Effector CD4-positive, alpha-beta T cell (primary cell): ENCODE measurements around the gene PRKCZ.
A peak's percentile ranks its signal among the peaks of the same experiment; 100 is the strongest.
"Not testable (repeated sequence)": the region's sequence is repeated elsewhere in the genome, so short reads cannot be mapped to it uniquely, and the experiment has no call there.

Source experiments
- DNase-seq: peaks from one replicate; pipeline ENCODE4 v3.0.0-alpha.2; 2020

PRKCZ gene

DNA sequence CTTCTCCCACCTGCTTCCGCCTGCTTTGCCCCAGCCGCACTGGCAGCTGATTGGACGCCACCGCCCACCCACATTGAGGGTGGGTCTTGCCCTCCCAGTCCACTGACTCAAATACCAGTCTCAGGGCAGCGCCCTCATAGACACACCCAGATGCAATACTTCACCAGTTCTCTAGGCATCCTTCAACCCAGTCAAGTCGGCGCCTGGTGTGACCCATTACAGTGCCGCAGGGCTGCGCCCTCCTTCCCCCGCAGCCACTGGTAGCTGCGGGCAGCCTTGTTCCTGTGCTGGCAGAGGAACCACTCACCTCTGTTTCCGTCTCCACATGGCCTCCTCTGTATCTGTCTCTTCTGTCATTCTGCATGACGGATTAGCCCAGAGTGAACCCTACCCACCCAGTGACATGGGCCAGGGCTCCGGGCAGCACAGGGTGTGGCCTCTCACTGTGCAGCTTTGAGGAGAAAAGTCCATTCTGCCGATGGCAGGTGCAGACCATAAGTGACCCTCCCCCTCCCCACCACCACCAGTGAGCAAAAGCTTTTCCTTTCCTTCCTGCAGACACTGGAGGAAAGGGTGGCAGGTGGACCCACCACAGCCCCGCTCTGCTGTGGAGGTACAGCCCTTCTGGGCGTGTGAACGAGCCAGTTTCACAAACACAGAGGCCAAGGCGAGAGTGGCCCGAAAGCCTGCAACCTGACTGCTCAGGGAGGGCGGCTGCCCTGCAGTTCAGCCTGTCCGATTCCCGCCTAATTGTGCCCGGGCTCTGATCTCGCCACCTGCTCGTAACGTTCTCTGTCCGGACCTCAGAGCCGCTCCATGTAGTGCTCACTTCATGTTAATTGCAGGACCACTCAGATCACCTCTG, 87.3 kb downstream of the PRKCZ start:
- no peak for DNase-seq

DNA sequence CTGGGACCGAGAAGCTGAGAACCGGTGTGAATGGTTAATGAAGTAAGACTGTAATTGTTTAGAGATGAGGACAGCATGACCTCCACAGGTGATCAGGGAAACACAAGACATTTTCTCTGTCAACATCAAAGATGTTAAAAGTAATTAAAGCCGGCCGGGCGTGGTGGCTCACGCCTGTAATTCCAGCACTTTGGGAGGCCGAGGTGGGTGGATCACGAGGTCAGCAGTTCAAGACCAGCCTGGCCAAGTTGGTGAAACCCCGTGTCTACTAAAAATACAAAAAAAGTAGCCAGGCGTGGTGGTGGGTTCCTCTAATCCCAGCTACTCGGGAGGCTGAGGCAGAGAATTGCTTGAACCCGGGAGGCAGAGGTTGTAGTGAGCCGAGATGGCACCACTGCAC, 88.9 kb downstream of the PRKCZ start:
- DNase-seq: not testable (repeated sequence)

DNA sequence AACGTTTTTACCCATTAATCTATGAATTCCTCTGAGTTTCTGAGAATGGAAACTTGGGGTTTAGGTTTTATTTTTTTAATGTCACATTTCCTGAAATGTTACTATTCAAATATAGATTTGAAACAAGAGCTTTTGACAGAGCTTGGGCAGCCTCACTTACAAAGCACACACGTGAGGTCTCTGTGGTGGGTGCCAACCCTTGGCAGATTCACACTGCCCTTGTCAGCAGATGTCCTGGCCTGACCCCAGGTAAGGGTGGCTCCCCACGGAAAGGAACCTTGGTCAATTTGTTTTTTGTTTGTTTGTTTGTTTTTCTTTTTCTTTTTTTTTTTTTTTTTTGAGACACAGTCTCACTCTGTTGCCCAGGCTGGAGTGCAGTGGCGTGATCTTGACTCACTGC, 90.8 kb downstream of the PRKCZ start:
- no peak for DNase-seq

DNA sequence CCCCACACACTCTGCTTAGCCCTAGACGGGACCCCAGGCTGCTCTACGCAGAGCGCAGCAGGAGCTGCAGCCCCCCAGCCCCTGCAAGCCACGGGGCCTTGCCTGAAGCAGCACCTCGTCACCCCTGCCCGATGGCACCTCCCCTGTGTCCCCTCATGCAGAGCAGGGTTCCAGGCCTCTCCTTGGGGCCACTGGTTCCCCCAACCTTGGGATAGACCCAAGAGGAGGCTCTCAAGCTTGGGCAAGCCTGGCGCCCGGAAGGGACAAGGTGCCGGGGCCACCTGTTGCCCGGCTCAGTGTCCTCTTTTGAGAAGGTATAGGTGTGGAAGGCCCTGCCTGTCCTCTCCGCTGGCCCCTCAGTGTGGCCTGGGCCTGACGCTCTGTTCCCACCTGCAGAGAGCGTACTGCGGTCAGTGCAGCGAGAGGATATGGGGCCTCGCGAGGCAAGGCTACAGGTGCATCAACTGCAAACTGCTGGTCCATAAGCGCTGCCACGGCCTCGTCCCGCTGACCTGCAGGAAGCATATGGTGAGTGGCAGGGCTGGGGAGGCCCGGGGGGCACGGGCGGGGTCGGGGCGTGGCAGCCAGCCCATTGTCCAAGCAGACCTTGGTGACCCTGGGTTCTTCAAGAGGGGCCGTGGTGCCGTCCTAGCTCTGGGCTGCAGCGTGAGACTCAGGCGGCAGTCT, 93.7 kb downstream of the PRKCZ start:
- DNase-seq: no peak

DNA sequence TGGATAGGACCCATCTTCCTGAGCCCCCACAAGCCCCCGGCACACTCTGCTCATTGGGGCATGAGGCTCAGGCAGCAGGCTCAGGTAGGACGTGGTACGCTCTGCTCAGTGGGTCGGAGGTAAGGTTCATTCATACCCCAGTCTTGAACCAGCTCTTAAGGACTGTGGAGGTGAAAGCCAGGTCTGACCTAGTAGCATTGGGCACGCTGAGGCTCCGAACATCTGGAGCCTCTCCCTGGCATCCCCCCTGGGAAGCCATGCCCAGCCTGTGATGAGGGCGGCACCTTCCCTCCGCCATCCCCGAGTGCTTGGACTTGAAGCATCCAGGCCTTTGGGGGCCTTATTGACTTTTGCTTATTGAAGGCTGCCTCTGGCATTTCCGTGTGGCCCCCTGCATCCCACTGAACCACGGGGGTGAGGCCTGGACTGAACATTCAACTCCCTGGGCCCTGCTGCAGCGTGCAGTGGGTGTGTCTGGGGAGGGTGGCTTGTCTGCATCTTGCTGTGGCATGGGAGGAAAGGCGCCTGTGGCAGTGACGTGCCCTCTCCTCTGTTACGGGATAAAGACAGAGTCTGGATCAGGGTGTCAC, 94.4 kb downstream of the PRKCZ start:
- no peak for DNase-seq

DNA sequence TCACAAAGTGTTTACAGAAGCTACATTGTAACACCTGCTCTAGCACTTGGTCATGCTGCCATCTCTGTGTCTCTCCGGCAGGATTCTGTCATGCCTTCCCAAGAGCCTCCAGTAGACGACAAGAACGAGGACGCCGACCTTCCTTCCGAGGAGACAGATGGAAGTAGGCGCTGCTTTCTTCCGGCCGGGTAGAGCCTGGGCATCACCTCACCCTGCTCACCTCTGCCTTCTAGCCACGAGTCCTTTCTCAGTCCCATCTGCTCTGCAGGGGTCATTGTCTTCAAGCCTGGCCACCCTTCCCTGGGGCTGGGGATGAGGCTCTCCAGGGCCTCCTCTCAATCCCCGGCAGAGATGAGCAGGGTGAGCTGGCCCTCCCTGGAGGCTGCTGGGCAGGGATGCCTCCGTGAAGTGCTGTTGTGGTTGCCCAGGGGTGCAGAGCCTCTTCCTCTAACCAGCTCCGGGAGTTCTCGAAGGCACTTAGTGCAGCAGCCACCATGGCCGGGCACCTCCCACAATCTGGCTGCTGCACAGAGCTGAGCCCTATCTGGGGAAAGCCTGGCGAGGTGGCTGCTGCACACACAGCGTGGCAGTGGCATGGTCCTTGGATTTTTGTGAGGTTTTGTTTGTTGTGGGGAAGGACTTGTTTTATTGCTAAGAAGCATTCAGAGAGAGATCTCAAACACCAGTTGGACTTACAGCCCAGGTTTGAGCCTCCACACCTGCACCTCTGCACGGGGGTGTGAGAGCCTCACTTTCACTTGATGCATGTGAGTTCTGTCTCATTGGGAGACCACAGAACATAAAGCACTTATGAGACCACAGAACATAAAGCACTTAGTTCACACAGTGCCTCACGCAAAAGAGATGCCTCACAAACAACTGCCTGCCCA, 96.0 kb downstream of the PRKCZ start:
- no peak for DNase-seq

DNA sequence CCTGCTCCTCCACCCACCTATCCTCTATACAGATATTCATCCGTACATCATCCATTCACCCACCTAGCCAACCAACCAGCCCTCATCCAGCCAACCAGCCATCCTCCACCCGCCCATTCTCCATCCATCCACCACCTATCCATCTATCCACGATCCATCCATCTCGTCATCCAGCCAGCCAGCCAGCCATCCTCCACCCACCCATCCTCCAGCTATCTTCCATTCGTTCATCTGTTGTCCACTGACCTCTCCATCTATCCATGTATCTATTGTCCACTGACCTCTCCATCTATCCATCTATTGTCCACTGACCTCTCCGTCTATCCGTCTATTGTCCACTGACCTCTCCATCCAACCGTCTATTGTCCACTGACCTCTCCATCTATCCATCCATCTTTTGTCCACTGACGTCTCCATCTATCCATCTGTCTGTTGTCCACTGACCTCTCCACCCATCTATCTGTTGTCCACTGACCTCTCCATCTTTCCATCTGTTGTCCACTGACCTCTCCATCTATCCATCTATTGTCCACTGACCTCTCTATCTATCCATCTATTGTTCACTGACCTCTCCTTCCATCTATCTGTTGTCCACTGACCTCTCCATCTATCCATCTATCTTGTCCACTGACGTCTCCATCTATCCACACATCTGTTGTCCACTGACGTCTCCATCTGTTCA, 96.8 kb downstream of the PRKCZ start:
- DNase-seq: no peak

DNA sequence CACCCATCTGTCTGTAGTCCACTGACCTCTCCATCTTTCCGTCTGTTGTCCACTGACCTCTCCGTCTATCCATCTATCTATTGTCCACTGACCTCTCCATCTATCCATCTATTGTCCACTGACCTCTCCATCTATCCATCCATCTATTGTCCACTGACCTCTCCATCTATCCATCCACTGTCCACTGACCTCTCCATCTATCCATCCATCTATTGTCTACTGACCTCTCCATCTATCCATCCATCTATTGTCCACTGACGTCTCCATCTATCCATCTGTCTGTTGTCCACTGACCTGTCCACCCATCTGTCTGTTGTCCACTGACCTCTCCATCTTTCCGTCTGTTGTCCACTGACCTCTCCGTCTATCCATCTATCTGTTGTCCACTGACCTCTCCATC, 97.7 kb downstream of the PRKCZ start:
- not testable (repeated sequence) for DNase-seq

DNA sequence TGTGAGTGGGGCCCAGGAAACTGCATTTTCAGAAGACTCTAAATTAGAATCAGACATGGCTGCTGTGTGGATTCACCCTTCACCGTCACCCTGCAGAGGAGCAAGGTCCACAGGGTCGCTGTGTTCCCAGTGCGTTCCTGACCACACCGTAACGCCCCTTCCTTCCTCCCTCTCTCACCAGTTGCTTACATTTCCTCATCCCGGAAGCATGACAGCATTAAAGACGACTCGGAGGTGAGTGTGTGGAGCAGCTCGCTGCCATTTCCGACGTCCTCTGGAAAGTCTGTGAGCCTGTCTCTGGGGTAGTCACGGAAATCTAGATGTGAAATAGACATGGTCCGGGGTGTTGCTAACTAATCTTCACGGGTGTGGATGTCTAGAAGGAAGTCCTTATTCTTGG, 98.5 kb downstream of the PRKCZ start:
- peak; percentile 40 for DNase-seq

DNA sequence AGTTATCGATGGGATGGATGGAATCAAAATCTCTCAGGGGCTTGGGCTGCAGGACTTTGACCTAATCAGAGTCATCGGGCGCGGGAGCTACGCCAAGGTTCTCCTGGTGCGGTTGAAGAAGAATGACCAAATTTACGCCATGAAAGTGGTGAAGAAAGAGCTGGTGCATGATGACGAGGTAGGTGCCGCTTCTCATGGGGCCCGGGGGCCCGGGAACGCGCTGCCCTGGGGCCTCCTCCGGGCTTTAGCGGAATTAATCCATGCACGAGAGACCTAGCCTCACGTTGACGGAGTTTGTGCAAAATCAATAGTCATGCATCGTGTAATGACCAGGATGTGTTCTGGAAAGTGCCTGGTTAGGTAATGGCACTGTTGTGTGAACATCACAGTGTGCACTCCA, 100.6 kb downstream of the PRKCZ start:
- no peak for DNase-seq

DNA sequence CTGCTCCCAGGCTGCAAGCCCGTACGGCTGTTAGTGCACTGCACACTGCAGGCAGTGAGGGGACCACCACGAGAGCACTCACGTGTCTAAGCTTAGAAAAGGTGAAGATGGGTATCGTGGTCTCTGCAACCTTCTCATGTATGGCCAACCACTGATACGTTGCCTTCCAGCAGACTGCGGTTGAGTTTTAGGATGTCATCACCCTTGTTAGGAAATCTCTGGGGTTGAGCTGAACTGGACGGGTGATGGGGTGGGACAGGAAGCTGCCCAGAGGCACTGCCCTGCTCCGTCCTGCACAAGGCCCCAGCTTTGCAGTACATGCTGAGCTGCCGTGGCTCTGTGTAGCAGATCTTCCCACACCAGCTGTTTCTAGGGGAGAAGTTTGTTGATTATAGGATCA, 101.0 kb downstream of the PRKCZ start:
- DNase-seq: no peak

DNA sequence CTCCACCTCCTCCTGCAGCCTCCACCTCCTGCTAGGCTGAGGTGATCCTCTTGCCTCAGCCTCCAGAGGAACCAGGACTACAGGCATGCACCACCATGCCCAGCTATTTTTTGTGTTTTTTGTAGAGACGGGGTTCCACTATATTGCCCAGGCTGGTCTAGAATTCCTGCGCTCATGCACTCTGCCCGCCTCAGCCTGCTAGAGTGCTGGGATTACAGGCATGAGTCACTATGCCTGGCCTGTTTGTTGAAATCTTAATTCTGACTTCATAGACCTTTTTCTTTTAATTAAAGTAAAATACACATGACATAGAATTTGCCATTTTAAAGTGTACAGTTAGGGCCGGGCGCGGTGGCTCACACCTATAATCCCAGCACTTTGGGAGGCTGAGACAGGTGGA, 101.7 kb downstream of the PRKCZ start:
- DNase-seq: no peak

DNA sequence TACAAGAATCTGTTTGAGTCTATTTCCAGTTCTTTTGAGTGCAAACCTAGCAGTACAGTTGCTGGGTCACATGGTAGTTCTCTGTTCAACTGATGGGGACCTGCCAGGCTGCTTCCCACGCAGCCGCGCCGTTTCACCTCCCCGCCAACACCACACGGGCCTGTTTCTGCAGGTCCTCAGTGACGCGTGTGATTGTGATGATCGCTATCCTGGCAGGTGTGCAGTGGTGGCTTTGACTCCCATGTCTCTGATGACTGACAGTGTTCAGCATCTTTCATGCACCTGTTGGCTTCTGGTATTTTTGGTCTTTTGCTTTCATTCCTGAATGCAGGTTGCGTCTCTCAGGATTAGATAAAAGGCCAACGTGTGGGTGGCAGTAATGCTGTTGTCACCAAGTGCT, 102.7 kb downstream of the PRKCZ start:
- DNase-seq: no peak

DNA sequence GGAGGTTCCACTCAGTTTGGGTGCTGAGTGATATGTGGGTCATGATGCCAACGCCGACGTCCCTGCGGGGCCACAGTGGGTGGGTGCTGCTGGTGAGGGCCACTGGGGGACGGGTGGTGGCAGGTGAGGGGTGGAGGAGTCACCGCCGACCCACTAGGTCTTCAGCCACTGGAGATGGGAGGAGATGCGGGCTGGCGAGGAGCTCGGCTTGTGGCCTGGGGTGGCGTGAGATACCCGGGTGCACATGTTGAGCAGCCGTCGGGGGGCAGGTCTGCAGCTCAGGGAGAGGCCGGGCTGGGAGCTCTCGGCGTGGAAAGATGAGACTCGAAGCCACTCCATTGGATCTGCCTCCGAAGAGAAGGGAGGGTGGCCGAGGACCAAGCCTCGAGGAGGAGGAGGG, 103.8 kb downstream of the PRKCZ start:
- no peak for DNase-seq

DNA sequence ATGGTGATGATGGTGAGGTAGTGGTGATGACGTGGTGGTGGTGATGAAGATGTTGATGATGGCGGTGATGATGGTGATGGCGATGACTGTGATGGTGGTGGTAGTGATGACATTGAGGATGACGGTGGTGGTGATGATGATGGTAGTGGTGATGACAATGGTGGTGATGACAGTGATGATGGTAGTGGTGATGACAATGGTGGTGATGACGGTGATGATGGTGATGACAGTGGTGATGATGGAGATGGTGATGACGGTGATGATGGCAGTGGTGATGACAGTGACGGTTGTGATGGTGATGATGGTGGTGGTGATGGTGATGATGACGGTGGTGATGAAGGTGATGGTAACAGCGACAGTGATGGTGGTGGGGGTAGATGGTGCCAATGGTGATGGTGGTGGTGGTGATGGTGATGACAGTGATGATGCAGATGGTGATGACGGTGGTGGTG, 105.0 kb downstream of the PRKCZ start:
- no peak for DNase-seq

DNA sequence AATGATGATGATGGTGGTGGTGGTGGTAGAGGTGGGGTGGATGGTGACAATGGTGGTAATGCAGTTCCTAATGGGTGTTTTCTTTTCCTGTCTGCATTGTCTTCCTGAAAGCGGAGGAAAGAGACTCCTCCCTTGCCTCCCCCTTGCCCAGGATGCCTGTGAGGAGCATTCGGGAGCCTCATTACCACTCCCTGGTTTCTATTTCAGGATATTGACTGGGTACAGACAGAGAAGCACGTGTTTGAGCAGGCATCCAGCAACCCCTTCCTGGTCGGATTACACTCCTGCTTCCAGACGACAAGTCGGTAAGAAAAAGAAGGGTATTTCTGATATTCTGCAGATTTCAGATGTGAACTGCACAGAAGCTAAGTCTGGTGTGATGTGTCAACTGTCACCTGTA, 105.6 kb downstream of the PRKCZ start:
- DNase-seq: no peak

DNA sequence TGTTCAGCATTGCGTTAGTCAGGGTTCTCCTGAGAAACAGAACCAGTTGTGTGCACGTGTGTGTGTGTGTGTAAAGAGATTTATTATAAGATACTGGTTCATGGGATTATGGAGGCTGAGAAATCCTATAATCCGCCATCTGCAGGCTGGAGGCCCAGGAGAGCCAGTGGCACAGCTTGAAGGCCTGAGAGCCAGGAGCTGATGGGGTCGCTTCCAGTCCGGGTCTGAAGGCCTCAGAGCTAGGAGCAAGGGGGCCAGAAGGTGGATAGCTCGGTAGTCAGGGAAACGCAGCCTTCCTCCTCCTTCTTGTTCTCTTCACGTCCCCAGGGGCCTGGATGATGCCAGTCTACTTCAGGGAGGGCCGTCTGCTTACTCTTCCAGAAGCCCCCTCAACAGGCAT, 106.7 kb downstream of the PRKCZ start:
- no peak for DNase-seq

DNA sequence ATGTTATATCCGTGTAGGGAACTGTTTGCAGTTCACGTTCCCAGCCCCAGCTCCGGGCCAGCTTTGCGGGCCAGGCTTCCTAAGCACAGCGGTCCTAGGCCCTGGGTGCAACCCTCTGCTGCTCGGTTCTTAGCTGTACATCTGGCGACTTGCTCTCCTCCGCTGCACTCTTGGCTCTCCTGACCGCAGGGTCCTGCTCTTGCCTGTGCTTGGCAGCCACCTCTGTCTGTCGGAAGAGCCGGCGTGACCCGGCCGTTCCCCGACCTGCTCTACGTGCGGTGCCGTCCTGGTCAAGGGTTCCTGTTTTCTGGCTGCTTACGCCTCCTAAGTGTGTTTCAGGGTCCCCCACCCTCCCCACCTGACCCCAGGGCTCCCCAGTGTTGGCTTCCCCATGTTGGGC, 107.6 kb downstream of the PRKCZ start:
- DNase-seq: no peak

DNA sequence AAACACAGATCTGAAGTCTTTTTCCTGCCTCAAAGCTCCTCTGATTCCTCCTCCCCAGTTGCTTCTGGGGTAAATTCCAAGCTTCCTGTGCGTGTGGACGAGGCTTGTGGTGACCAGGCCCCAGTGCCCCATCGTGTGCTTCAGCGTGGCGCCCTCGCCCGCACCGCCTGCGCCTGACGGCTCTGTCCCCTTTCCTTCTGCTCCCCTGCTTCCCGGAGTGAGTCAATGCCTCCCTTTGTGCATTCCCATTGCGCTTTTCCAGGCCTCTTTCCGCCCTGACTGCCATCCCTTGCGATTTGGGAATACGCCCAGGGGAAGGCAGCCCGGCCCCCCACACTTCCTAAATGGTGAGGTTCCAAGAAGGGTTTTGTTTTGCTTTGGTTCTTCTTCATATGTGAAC, 108.1 kb downstream of the PRKCZ start:
- no peak for DNase-seq

DNA sequence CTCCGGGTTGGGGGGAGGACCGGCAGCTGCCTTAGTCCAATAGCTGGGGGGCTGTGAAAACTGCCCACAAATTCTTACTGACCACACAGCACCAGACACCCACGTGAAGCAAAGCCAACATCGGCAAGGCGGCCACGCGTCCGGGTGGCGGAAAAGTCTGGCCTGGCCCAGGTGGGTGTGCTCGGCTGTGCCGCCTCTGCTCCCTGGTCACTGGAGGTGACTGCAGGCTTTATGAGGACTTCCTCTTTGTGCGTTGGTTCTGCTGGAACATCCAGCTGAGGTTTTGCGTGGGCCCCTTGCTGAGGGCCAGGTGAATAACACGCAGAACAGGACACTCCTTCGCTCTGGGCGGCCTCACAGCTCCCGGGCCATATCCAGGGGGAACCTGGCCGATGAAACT, 108.9 kb downstream of the PRKCZ start:
- DNase-seq: no peak

DNA sequence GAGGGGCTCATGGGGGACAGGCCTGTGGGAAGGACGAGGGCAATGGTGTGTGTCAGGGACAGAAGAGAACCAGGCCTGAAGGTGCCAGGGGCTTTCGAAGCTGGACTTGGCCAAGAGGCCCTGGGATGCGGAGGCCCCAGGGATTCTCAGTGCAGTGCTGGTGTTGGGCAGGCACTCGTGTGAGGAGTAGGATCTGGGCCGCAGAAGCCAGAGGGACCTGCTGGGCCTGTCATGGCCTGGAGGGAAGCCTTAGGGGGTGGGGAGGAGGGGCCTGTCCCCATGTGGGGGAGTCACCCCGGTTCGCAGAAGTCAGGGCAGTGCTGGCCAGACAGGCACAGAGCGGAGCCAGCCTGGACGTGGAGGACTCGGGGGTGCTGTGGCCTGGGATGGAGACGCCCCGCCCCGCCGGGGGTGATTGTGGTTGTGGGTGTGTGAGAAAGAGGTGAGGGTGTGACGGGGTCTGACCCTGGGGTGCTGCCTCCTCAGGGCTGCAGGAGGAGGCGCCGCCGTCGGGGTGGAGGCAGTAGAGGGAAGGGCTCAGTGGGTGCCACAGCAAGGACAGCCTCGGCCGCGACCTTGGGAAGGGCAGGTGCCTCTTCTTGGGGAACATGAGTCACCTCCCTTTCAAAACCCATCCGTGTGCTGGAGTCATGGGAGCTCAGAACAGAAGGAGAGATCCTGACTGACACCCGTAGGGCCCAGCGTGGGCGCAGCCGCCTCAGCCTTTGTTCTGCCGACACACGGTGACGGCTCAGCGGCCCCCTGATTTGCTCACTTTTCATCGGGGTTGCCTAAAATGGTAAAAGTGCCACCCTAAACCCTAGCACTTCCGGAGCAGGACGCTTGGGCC, 110.5 kb downstream of the PRKCZ start:
- no peak for DNase-seq
